HG02970 (cell line): ENCODE measurements around the gene AGPAT2.

Source experiments
- ATAC-seq: cut with Tn5 transposase; IDR thresholded peaks from one replicate; pipeline ENCODE4 v1.9.1; 2021; ENCODE audit warnings: mild to moderate bottlenecking, moderate library complexity, moderate number of reproducible peaks; ENCODE audit not compliant: unreplicated experiment, low FRiP score

Gene AGPAT2

GRCh38 chr9:136703276-136703860 is 16.1 kb upstream of the AGPAT2 start:
- no peak for ATAC-seq

DNA sequence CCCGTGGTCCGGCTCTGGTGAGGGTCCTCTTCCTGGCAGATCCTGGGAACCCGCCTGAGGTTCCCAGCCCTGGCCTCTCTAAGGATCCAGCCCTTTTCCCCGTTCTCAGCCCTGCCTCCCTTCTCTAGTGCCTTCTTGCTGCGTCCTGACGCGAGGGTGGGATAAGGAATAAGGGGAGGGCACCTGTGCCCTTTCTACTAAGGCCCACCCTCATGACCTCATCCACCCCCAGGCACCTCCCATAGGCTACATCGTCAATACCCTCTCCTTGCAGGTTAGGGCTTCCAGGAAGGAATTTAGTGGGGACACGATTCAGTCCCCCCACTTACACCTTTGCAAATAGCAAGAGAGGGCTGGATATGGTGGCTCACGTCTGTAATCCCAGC is 14.4 kb upstream of the AGPAT2 start:
- ATAC-seq: no peak

GRCh38 chr9:136700959-136701667 is 13.9 kb upstream of the AGPAT2 start:
- no peak for ATAC-seq

DNA sequence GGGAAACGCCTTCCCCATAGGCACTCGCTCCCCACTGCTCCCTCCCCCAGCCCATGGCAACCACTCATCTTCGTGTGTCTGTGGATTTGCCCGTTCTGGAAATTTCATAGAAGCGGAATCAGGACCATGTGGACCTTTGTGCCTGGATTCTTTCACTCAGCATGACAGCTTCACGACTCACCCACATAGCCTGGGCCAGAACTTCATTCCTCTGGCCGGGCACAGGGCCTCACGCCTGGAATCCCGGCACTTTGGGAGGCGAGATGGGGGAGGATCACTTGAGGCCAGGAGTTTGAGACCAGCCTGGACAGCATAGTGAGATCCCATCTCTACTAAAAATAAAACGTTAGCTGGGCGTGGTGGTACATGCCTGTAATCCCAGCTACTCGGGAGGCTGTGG is 13.0 kb upstream of the AGPAT2 start:
- no peak for ATAC-seq

DNA sequence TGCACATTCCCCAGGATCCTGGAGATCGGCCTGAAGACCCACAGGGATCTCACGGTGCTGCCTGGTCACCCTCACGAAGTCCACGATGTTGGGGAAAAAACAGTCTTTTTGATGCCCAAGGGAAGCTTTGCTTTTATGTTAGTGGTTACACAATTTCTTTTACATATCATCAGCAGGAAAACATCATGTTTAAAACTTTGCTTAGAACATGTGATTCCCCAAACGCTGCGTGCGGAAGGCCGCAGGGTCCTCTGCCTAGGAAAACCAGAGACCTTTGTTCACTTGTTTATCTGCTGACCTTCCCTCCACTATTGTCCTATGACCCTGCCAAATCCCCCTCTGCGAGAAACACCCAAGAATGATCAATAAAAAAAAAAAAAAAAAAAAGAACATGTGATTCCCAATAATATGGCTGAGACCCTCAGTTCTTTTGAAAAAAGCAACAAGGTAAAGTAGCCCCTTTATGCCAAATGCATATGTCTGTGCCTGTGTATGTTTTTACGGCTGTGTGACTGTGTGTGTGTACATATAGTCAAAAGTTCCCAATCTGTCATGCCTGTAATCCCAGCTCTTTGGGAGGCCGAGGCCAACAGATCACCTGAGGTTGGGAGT is 11.5 kb upstream of the AGPAT2 start:
- no peak for ATAC-seq

GRCh38 chr9:136697821-136698526 is 10.7 kb upstream of the AGPAT2 start:
- no peak for ATAC-seq

GRCh38 chr9:136697146-136697820 is 10.0 kb upstream of the AGPAT2 start:
- ATAC-seq: no peak

DNA sequence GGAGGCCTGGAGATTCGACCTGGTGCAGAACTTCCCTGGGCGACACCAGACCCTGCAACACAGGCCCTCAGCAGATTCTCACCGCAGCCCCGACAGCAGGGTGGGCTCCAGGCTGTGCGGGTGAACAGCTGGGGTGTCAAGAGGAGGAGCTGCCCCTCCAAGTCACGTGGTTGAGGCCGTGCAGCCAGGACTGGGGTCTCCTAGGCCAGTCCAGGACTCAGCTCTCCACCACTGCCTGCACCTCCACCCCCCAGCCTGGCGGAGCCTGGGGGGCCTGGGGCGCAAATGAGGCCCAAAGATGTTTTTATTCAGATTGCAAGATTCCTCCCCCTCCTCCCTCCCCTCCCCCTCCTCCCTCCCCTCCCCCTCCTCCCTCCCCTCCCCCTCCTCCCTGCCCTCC is 9.2 kb upstream of the AGPAT2 start:
- no peak for ATAC-seq

- no peak for ATAC-seq
These were observed 8.7 kb upstream of the AGPAT2 start for GRCh38 chr9:136695955-136696354.

- no peak for ATAC-seq
These were observed 8.2 kb upstream of the AGPAT2 start for GRCh38 chr9:136695435-136695895.

DNA sequence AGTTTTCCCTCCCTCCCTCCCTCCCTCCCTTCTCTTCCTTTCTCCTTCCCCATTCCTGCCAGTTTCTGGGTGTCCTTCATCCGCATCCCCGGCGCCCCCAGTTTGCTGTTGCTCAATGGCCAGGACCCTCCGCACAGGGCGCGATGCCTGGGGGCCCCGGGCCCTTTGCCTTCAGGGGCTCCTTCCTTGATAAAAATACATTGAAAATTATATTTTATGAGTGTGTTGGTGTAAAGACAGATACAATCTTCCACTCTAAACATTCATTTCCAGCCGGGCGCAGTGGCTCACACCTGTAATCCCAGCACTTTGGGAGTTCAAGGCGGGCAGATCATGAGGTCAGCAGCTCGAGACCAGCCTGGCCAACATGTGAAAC is 7.6 kb upstream of the AGPAT2 start:
- no peak for ATAC-seq

- no peak for ATAC-seq
These were observed 7.1 kb upstream of the AGPAT2 start for GRCh38 chr9:136694163-136694871.

GRCh38 chr9:136693490-136694162 is 6.4 kb upstream of the AGPAT2 start:
- no peak for ATAC-seq

DNA sequence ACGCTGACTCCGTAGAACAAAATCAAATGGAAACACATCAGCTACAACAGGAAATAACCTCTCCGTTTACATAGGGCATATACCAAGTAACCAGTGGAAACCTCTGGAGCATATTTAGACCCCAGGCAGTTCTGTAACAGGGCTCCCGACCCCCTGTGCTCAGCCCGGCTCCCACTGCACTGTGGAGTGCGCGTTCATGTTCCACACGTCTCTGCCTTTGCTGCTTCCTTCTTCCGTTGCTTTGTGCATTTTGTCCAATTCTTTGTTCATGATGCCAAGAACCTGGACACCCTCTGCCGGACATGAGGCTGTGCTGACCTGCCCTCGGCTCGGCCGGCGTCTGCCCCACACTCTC is 5.9 kb upstream of the AGPAT2 start:
- no peak for ATAC-seq

GRCh38 chr9:136692185-136693134 is 5.2 kb upstream of the AGPAT2 start:
- no peak for ATAC-seq

DNA sequence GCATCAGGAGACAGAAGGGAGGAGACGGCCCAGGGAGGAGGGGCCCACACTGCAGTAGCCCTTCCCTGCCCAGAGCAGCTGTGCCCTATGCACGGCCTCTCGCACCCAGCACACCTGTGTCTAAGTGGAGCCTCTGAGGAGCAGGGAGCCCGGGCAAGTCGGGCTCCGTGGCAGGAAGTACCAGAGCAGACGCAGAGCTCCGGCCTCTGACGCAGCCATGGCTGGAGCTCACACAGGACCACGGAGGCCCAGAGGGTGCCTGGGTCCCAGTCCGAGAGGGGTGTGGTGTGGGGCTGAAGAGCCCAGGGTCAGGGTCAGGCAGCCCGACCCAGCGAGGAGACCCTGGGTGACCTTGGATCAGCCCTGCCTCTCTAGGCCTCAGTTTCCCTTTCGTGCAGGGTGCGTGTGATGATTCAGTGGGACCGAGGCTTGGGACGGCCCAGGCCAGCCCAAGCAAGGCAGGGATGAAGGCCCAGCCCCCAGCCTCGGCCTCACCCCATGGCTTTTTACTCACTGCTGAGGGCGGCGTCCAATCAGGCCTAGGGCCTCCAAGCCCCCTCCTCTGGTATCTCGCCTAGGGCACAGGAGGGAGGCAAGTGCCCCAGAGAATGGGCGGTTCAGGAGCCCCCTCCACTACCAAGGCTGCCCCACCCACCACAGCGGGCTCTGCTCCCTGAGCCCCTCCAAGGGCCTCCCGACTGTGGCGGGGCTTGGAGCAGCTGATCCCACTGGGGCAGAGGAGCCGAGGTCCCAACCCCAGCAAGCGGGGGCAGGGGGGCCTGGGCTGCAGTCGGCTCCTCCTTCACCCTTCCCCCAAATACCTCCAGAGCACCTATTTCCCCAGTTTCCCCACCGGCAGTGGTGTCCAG is 4.3 kb upstream of the AGPAT2 start:
- ATAC-seq: no peak

GRCh38 chr9:136690806-136691261 is 3.6 kb upstream of the AGPAT2 start:
- no peak for ATAC-seq
